Putamen (tissue), 1 donor: Measurements from ENCODE around the gene CCDC86.

Experiments used
- DNase-seq: peaks from one replicate; pipeline ENCODE4 v3.0.0-alpha.2; 2016; ENCODE audit warnings: low spot score

The CCDC86 gene

DNA sequence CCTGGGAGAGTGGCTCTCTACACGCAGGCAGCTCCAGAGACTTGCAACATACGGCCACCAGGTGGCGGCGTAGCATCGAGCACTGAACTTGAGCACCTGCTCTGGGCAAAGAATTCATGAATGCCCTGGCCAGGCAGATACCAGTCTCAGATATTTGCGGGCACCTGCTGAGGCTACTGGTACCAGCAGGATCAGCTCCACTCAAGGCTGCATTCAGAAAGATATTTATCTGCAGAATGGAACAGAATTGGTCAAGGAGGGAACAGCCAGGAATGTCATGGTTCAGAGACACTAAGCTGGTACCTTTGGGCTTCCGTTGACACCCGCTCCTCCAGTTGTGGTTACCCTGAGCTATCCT, 10.8 kb upstream of the CCDC86 start:
- DNase-seq, result peak; percentile 70

DNA sequence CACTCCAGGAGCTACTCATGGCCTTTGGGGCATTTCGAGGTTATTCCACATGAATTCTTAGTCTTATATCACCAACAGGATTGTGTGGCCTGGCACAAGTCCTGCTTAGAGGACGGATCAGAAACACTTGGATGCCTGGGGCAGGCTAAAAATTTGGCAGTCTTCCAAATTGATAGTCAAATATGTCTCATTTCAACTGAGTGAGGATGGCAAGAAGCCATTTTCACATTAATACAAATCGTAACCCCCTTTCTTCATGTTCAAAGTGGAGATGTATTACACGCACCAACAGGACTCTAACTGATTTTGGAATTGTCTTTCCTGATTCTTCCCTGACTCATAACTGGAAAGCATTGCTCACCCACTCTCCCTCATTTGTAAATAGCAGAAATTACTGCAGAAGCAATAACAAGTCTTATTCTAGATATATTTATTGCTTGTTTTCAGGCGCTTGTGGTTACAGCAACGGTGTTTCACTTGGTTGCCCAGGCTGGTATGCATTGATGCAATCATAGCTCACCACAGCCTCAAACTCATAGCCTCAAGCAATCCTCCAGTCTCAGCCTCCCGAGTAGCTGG, 10.3 kb upstream of the CCDC86 start:
- DNase-seq, result no peak

DNA sequence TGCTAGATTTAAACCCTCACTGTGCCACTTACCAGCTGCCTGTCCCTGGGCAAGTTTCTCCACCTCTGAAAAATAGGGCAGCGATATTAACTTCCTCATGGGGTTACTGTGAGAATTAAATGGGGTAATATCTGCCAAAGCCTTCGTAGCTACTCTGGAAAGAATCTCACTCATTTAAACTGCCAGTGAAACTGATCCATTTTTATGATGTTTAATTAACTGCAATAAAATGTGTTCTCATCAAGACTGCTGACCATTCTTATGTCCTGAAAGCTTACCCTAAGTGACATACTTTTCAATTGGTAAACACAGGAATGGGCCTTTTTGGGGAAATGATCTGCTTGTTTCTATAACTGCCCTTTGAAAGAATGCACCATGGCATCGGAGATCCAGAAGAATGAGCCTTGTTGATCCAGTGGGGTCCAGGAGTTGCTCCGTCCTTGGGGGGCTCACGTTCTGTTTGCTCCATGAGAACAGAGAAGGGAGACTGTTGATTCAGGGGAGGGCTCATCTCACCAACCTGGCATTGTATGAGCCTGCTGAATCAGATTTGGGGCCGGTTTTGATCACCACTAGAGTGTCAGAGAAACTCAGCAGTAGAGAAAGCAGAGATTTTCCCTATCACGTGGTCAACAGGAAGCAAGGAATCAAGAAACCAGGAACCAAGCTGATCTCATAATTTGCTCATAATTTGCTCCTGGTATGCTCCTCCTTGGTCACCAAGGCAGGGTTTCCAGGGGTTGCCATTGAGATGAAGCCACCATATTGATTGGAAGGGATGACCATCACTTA, 7.0 kb upstream of the CCDC86 start:
- DNase-seq, result no peak

DNA sequence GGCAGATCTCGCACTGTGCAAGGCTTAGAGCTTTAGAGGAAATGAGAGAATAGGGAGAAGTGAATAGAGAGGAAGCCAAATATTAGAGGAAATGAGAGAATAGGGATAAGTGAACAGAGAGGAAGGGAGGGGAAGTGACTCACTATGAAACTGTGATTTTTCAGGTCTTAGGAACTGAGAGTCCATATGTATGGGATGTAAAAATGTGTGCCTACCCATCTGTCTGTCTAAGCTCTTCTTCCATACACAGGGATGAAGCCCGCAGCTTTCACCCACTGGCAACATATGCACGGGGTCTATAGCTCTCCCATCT, 6.4 kb upstream of the CCDC86 start:
- DNase-seq, result no peak

DNA sequence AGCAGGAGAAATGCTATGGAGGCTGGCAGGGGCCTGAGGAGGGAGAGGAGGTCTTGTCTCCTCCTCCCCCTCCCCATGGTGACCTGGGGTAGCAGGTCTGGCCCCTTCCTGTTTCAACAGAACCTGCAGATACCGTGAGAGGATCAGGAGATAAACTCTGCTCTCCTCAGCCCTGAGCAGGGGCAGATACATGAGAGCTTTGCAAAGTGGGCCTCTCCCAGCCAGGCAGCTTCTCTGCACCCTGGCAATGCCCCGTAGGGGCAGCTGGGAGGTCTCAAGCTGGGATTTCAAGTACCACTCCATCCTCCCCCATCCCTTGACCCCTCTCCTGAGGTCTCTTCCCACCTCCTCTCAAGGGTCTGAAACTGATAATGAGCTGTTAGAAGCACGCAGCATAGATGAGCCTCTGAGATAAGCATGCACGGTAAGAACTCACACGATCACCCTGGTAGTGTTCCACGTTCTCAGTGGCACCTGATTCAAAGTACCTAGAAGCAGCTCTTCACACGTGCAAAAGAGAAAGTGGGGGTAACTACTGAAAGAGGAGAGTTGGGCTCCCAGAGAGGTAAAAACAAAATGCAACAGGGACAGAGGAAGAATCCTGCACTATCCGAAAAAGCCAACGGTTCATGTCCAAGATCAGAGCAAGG, 4.9 kb upstream of the CCDC86 start:
- DNase-seq, result no peak

DNA sequence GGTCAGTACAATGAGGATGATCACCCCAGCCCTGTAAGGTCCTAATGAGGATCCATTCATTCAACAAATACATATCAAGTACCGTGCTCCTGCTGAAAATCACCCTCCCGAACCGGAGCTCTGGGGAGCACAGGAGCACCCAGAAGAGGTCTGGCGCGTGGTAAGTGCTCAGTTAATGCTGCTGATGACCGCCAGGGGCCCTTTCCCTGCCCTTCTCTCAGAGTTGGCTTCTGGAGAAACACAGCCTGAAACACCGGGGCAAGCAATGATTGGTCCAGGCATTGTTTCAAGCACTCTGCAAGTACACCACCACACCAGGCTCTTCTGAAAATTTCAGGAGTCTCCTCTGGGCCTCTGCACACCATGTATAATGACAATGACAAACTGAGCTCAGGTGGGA, 3.8 kb upstream of the CCDC86 start:
- no peak for DNase-seq

DNA sequence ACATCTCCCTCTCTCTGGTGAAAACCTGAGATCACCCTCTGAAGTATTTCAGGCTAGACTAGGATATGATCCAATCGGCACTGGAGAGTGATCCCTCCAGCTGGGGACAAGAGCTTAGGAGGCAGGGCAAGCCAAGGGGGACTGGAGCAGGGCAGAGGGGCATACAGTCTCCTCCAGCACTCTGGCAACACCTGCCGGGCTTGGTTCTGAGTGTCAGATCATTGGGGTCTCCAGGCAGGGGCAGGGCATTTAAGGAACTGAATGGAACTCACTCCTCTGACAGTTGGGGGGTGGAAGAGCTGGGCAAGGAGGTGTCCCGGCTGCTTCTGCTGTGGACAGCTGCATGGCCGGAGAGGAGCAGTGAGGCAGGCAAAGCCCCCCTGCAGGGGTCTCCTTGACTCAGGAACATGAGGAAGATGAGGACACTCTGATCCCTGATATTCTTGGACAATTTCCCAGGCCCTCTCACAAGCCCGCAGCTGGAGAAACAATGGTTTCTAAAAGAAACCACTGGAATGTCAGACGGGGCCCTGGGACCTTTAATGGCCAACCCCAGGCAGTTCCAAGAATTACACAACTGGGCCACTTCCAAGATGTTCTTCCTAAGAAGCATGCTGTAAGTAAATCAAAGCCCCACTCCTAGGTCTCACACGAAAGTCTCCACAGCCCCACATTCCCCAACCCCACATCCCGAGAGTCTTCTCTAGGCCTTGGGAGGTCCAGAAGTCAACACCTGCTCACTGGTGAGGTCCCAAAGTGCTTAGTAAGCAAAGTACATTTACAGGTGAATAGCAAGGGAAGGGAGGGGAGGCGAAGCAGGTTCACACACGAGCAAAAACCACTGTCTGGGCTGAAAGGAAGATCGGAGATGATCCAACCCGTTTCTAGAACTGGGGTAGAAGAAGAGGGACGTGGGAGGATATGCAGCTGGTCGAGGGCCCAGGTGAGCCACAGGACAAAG, 1.2 kb upstream of the CCDC86 start:
- no peak for DNase-seq

DNA sequence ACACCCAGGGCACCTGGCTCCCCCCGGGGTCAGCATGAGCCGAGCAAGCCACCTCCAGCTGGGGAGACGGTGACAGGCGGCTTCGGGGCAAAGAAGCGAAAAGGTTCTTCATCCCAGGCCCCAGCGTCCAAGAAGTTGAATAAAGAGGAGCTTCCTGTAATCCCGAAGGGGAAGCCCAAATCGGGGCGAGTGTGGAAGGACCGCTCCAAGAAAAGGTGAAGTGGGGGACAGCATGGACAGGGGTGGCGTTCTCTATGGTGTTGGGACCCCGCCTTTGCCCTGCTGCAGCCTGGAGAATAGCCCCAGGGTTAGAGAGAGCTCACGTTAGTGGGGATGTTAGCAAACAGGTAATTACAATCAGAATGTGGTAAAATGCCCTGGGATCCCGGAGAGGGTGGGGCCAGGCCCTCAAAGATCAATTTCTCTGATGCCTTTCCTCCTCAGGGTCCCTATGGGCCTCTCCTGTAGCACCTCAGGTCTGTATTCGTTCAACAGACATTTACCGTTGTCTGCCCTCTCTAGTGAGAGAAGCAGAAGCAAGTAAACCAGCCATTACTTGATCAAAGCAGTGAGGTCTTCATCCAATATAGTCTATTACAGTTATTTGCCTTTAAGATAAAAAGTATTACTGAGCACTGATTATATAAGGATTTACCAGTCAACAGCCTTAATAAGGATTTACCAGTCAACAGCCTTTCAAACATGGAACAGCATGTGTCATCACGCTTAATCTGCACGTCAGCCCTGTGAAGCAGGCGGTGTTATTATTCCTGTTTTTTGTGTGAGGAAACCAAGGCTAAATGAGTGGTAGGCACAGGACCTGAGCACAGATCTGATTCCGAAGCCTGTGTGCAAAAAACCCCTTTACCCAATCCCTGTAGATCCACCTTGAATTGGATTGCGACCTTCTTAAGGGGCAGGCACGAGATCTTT, 1.0 kb downstream of the CCDC86 start:
- DNase-seq, result no peak

DNA sequence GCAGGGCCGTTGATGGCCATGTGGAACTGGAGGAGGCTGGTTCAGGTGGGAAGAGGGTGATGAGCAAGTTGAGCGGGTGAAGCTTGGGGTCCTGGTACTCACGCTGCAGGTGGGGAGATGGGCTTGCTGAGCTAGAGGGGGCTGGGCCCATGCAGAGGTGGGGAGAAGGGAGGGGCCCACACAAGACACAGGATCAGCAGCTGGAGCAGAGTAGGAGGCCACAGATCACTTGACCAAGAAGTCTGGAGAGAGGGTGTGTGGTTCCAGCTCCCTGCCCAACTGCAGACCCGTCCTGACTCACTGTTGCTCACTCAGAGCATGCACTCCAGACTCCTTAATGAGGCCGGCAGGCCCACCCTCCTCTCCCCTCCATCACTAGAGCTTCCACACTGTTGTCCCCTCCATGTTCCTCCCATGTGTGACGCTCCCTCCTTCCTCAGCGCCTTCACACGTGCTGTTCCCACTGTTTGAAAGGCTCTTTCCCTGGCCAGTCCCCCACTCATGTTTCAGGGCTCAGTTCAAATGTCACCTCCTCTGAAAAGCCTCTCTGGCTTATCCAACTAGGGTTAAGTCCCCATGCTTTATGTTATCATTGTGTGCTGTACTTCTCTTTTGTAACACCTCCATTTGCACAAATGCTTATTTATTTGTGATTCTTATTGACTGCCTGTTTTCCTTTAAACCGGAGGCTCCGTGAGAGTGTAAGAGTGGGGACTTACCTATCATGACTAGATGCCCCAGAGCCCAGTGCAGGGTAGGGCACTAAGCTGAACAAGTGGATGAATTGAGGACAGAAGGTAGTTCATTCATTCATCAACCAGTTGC, 2.3 kb downstream of the CCDC86 start:
- no peak for DNase-seq

DNA sequence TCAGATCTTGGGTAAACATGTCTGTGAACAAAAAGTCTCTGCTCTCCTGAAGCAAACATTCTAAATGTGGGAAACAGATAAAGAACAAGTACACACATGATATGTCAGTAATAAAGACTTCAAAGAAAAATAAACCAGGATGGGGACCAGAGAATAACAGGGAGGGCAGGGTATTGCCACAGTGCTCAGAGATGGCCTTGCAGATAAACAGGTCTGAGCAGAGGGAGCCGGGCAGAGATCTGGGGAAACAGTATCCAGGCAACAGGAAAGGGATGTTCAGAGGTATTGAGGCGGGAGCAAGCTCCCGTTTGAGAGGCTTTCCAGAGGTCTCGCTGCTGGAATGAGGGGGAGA, 2.9 kb downstream of the CCDC86 start:
- no peak for DNase-seq

DNA sequence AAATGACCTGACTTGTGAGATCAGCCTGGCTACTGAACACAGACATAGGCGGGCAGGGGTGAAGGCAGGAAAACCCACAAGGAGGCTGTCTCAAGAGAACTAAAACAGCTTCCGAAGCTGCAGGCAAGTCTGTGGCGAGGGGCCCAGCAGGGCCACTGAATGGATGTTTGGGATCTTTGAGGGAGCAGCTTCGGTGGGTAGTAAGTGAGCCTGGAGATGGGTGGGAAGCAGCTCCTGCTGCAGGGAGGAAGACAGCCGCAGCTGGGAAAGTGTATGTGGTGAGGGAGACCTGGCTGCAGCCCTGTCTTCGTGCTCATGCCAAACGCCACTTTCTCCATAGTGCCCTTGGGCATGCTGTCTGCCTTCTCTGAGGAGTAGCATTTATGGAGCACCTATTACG, 3.4 kb downstream of the CCDC86 start:
- no peak for DNase-seq

DNA sequence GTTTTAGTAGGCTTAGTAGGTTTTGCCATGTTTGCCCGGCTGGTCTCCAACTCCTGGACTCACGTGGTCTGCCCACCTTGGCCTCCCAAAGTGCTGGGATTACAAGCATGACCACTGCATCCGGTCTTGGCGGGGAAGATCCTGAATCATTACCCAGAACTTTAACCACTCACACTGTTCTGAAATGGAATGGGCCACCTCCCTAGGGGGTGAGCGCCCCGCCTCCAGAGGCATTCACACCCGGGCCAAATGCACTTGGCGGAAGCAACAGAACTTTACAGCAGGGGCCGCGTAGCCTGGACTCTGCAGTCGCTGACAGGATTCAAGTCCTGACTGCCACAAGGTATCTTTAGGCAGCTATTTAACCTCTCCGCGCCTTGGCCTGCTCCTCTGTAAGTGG, 5.4 kb downstream of the CCDC86 start:
- no peak for DNase-seq

DNA sequence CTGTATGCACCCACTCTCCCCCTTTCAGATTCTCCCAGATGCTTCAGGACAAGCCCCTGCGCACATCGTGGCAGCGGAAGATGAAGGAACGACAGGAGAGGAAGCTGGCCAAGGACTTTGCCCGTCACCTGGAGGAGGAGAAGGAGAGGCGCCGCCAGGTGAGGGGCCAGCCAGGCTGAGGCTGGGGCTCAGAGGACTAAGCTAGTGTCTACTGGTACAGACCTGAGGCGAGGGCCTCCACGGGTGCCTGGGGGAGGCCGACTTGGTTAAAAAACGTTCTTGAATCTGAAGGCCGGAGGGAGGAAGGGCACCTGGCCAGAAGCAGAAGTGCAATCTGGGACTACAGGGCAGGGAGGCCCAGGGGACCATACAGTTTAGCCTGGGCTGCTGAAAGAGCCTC, 6.0 kb downstream of the CCDC86 start:
- DNase-seq, result no peak

DNA sequence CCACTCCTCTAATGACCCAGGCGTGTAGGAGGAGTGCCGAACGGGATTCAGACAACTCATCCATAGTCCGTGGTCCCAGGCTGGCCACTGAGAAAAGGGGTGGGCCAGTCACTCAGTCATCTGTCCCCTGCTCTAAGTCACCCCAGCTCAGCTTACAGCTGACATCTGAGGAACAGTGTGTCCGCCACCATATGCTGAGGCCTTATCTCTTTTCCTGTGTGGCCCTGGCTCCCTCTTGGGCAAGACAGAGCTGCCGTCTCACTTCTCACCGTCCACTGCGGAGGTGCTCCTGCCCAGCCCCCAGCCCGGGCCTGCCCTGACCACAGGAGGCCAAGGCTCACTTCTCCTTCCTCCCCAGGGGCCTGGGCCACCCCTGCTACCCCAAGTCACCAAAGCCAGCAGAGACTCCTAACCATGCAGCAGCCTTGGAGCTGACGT, 6.8 kb downstream of the CCDC86 start:
- no peak for DNase-seq

DNA sequence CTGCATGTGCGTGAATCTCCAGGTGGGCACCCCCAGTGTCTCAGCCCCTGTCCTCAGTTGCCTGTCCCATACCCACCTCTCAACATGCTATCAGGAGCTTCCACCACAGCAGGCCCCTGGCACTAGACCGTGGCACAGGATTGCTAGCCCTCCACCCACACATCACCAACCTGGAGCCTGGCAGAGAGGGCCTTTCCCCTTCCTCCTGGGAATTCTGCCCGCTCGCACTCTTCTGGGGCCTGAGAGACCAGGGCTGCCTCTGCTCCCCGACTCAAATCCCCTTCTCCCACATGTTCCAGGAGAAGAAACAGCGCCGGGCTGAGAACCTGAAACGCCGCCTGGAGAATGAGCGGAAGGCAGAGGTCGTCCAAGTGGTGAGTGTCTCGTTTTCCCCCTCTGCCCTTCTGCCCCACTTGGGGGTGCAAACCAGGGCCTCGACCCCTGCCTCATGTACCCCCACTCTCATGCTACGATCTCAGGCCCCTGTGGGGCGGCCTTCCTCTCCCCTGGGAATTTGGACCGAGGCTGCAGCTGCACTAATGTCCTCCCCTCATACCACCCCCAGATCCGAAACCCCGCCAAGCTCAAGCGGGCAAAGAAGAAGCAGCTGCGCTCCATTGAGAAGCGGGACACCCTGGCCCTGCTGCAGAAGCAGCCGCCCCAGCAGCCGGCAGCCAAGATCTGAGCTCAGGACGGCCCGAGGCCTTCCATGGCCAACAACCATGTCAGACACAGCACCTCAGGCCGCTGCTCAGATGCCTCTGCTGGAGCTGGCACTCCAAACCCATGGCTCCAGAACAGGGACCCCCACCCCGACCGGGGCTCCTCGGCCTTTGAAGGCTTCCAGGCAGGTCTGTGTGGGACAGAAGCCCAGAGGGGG, 8.0 kb downstream of the CCDC86 start:
- DNase-seq, result no peak

DNA sequence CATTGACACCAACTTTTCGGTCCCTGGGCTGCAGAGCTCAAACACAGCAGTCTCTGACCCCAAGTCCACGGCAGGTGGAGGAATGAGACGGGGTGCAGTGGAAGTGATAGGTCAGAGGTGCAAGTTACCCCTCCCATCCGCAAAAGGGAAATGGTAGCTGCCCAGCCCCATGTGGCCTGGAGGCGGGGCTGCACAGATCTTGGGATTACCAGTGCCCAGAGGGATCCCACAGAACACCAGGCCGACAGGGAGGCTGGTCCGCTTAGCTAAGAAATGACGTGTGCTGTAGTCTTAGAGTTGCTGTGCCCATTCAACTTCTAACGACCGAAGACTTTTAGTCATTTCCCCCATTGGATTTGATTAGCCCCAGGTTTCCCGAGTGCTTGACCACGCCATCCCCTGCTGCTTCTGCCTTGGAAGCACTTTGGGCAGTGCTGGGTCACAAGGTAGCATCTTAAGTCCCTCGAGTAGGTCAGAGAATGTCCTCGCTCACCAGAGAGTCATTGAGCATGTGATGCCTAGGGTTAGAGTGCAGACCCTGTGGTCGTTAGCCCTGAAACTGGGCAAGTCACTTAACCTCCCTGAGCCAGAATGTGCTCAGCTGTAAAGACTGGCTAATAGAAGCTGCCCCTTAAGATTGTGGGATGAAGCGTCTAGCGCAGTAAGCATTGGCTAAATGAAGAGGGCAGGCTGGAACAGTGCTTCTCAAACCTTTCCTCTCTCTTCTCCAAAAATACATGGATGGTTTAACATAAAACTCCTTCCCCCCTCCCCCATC, 9.6 kb downstream of the CCDC86 start:
- DNase-seq, result no peak

DNA sequence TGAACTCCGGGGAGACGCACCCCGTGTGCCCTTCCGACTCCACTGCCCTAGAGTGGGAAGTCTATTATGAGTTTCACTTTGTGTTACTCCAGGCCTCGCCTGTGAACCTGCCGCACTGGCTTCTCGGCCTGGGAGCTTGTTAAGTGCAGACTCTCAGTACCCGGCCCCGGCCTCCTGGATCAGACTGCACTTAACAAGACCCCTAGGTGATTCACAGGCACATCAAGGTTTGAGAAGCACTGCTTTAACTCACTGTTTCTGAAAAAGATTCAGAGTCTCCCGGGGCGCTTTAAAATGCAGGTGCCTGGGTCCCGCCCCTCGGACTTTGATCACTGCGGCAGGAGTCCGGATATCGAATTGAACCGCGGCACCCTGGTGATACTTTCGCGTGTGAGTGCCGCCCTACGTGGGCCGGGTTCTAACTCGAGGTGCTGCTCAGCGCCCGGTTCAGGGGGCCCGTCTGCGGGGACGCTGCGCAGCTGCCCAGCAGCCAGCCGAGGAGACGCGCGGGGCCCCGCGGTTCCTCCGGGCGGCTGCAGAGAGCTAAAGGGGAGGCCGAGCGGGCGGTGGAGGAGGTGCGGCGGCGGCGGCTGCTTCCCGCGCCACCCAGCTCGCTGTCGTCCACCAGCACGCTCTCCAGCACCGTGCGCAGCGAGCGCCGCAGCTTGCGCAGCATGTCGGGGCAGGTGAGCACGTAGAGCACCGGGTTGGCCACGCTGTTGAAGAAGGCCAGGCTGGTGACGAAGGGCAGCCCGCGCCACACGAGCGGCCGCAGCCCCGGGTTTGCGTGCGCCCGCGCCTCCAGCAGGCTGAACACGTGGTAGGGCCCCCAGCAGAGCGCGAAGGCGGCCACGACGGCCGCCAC, 10.4 kb downstream of the CCDC86 start:
- DNase-seq, result no peak
